ENCODE data around the gene HERC2.
"Not testable (repeated sequence)": the region's sequence is repeated elsewhere in the genome, so short reads cannot be mapped to it uniquely, and the experiment has no call there.

Gene HERC2

DNA sequence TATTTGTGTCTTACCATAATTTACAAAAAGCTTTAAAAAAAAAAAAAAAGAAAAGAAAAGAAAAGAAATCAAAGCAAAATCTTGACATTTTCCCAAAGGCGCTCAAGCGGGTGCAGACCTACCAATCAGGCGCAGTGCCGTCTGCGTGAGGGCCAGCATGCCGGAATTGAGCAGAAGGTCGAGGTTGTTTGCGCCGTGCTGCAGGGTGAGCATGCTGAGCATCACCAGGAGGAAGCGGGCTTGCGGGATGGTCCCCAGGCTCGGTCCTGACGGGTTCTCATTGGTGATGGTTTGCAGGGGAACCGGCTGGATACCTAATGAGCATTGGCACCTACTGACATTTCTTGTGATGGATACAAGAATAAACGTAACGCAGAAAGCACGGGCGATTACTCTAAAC lies 93.9 kb downstream of the HERC2 start:
- Histone ChIP-seq H4K8ac (ENCODE audit: low read depth, low read length) (no peak overlapping the region), H3K36me3 (ENCODE audit: control insufficient read depth, insufficient read depth, low read length) (no peaks in the 10 kb centered on the region), H4K5ac (ENCODE audit: low read length) (no peak overlapping the region), H2AK5ac (ENCODE audit: low read length) (no peak overlapping the region), H3K18ac (ENCODE audit: low read length) (no peak overlapping the region), H3K9ac (ENCODE audit: low read length) (no peak overlapping the region), H3K56ac (ENCODE audit: low read length) (no peak overlapping the region), H3K27me3 (ENCODE audit: insufficient read depth, low read length, poor library complexity) (no peaks in the 10 kb centered on the region), H2BK120ac (ENCODE audit: low read depth, low read length) (no peak overlapping the region), H3K79me1 (ENCODE audit: low read length) (no peaks in the 10 kb centered on the region), H3K4ac (ENCODE audit: low read depth, low read length) (no peak overlapping the region), H3K4me1 (ENCODE audit: control insufficient read depth, low read depth, low read length) (no peaks in the 10 kb centered on the region), H2BK5ac (ENCODE audit: low read length) (no peak overlapping the region), H3K4me2 (ENCODE audit: low read length) (no peak overlapping the region), H3K4me3 (ENCODE audit: low read length) (no peak overlapping the region), H3K79me2 (ENCODE audit: control insufficient read depth, insufficient read depth, low read length) (no peaks in the 10 kb centered on the region), H3K27ac (ENCODE audit: low read depth, low read length) (no peak overlapping the region), H2BK15ac (replicated peaks; ENCODE audit: low read depth) (no peak overlapping the region), H3K23ac (ENCODE audit: low read length) (no peak overlapping the region)
- no peak for DNase-seq
- no CpG with 5 or more reads among the region's 18 CpGs for WGBS (ENCODE audit: extremely low coverage, insufficient coverage, low lambda C conversion rate)

DNA sequence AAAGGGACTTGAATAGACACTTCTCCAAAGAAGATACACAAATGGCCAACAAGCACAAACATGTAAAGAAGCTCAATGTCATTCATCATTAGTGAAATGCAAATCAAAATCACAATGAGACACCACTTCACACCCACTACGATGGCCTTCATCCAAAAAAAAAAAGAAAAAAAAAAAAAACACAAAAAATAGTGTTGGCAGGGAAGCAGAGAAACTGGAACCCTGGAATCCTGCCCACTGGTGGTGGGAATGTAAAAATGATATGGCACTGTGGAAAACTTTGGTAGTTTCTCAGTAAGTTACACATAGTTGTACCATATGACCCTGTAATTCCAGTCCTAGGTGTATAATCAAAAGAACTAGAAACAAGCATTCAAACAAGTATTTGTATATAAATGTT lies 94.7 kb downstream of the HERC2 start:
- H4K8ac ChIP-seq (ENCODE audit: low read depth, low read length); H3K9ac ChIP-seq (ENCODE audit: low read length); H3K4me3 ChIP-seq (ENCODE audit: low read length); H3K4me1 ChIP-seq (ENCODE audit: control insufficient read depth, low read depth, low read length); H2AK5ac ChIP-seq (ENCODE audit: low read length); H3K4me2 ChIP-seq (ENCODE audit: low read length); H3K27ac ChIP-seq (ENCODE audit: low read depth, low read length); H3K79me1 ChIP-seq (ENCODE audit: low read length); H2BK5ac ChIP-seq (ENCODE audit: low read length); H3K23ac ChIP-seq (ENCODE audit: low read length); H3K56ac ChIP-seq (ENCODE audit: low read length); H3K36me3 ChIP-seq (ENCODE audit: control insufficient read depth, insufficient read depth, low read length); H2BK120ac ChIP-seq (ENCODE audit: low read depth, low read length); H3K79me2 ChIP-seq (ENCODE audit: control insufficient read depth, insufficient read depth, low read length); H3K18ac ChIP-seq (ENCODE audit: low read length); H3K27me3 ChIP-seq (ENCODE audit: insufficient read depth, low read length, poor library complexity); H2BK15ac ChIP-seq (replicated peaks; ENCODE audit: low read depth); H3K4ac ChIP-seq (ENCODE audit: low read depth, low read length); H4K5ac ChIP-seq (ENCODE audit: low read length): not testable (repeated sequence)
- DNase-seq, result peak; percentile 14
- no CpG with 5 or more reads among the region's 1 CpG for WGBS (ENCODE audit: extremely low coverage, insufficient coverage, low lambda C conversion rate)

DNA sequence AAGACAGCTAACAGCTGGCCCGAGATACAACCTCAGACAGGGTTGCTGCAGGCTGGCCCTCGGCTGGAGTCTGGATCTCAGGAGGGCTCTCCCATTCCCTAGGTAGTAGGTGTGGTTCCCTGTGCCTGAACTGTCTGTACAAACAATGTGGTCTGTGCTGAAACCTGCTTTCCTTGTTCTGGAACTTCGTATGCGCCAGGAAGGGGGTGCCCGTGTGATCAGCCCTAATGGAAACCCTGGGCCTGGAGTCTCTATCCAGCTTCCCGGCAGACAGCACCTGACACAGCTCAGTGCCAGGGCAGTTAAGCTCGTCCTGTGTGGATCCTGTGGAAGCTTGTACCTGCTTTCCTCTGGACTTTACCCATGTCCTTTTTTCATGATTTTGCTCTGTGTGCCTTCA lies 99.4 kb downstream of the HERC2 start:
- H3K79me1 ChIP-seq (ENCODE audit: low read length); H3K27ac ChIP-seq (ENCODE audit: low read depth, low read length); H3K18ac ChIP-seq (ENCODE audit: low read length); H3K23ac ChIP-seq (ENCODE audit: low read length); H2BK120ac ChIP-seq (ENCODE audit: low read depth, low read length); H3K27me3 ChIP-seq (ENCODE audit: insufficient read depth, low read length, poor library complexity); H2AK5ac ChIP-seq (ENCODE audit: low read length); DNase-seq; H3K36me3 ChIP-seq (ENCODE audit: control insufficient read depth, insufficient read depth, low read length); H4K8ac ChIP-seq (ENCODE audit: low read depth, low read length); H3K4ac ChIP-seq (ENCODE audit: low read depth, low read length); H4K5ac ChIP-seq (ENCODE audit: low read length); H3K56ac ChIP-seq (ENCODE audit: low read length); H3K4me1 ChIP-seq (ENCODE audit: control insufficient read depth, low read depth, low read length); H3K79me2 ChIP-seq (ENCODE audit: control insufficient read depth, insufficient read depth, low read length); H2BK15ac ChIP-seq (replicated peaks; ENCODE audit: low read depth); H2BK5ac ChIP-seq (ENCODE audit: low read length); H3K4me3 ChIP-seq (ENCODE audit: low read length); H3K9ac ChIP-seq (ENCODE audit: low read length); H3K4me2 ChIP-seq (ENCODE audit: low read length): not testable (repeated sequence)
- WGBS (ENCODE audit: extremely low coverage, insufficient coverage, low lambda C conversion rate), result no CpG with 5 or more reads among the region's 7 CpGs

DNA sequence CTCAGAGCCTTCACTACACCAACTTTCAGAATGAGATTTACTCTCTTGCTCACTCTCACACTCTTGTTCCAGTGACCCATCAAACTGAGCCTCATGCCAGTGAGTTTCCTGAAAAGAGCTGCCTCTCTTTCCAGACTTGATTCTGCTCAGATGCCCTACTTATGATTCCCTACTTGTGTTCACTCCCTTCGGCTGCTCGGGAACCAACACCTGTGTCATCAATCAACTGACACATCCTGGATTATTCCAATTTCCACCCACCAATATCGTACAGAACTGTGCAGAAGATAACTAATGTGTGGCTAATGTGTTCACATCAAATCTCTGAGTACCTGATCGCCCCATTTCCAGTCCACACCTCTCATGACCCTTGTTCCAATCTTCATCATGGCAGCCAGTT lies 100.3 kb downstream of the HERC2 start:
- H3K4me1 ChIP-seq (ENCODE audit: control insufficient read depth, low read depth, low read length); H2BK120ac ChIP-seq (ENCODE audit: low read depth, low read length); H3K36me3 ChIP-seq (ENCODE audit: control insufficient read depth, insufficient read depth, low read length); H3K23ac ChIP-seq (ENCODE audit: low read length); H2BK5ac ChIP-seq (ENCODE audit: low read length); H3K79me2 ChIP-seq (ENCODE audit: control insufficient read depth, insufficient read depth, low read length); H3K4me2 ChIP-seq (ENCODE audit: low read length); H3K27me3 ChIP-seq (ENCODE audit: insufficient read depth, low read length, poor library complexity); H4K8ac ChIP-seq (ENCODE audit: low read depth, low read length); H3K9ac ChIP-seq (ENCODE audit: low read length); H3K56ac ChIP-seq (ENCODE audit: low read length); DNase-seq; H3K79me1 ChIP-seq (ENCODE audit: low read length); H2BK15ac ChIP-seq (replicated peaks; ENCODE audit: low read depth); H3K4me3 ChIP-seq (ENCODE audit: low read length); H3K18ac ChIP-seq (ENCODE audit: low read length); H2AK5ac ChIP-seq (ENCODE audit: low read length); H3K27ac ChIP-seq (ENCODE audit: low read depth, low read length); H3K4ac ChIP-seq (ENCODE audit: low read depth, low read length); H4K5ac ChIP-seq (ENCODE audit: low read length): not testable (repeated sequence)
- no CpG with 5 or more reads among the region's 4 CpGs for WGBS (ENCODE audit: extremely low coverage, insufficient coverage, low lambda C conversion rate)

DNA sequence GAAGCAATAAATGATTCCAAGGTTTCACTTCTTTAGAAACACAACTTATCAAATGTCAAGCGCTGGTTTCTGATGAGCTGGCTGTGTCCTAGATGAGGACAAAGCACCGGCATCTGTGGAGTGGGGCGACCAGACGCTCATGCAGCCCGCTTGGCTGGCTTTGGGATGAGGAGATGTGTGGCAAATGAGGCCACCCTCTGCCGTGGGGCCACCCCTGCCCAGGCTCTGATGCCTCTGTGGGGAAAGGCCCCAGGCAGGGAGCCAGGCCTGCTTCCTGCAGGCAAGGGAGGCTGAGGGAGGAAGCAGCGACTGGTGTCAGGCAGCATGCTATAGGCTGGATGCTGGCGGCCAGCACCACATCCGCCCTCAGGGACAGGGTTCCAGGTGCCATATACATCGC lies 102.9 kb downstream of the HERC2 start:
- H2BK120ac ChIP-seq (ENCODE audit: low read depth, low read length), result no peak overlapping the region
- no peak overlapping the region for H3K18ac ChIP-seq (ENCODE audit: low read length)
- peaks cover 3% of the 10 kb centered on the region for H3K36me3 ChIP-seq (ENCODE audit: control insufficient read depth, insufficient read depth, low read length)
- no CpG with 5 or more reads among the region's 10 CpGs for WGBS (ENCODE audit: extremely low coverage, insufficient coverage, low lambda C conversion rate)
- H3K4ac ChIP-seq (ENCODE audit: low read depth, low read length), result no peak overlapping the region
- H3K27ac ChIP-seq (ENCODE audit: low read depth, low read length), result no peak overlapping the region
- H2BK5ac ChIP-seq (ENCODE audit: low read length), result no peak overlapping the region
- no peak overlapping the region for H3K4me3 ChIP-seq (ENCODE audit: low read length)
- H4K8ac ChIP-seq (ENCODE audit: low read depth, low read length), result no peak overlapping the region
- no peak for DNase-seq
- no peaks in the 10 kb centered on the region for H3K79me2 ChIP-seq (ENCODE audit: control insufficient read depth, insufficient read depth, low read length)
- no peak overlapping the region for H2BK15ac ChIP-seq (replicated peaks; ENCODE audit: low read depth)
- no peak overlapping the region for H3K4me2 ChIP-seq (ENCODE audit: low read length)
- H3K4me1 ChIP-seq (ENCODE audit: control insufficient read depth, low read depth, low read length), result no peaks in the 10 kb centered on the region
- no peak overlapping the region for H4K5ac ChIP-seq (ENCODE audit: low read length)
- no peaks in the 10 kb centered on the region for H3K79me1 ChIP-seq (ENCODE audit: low read length)
- H2AK5ac ChIP-seq (ENCODE audit: low read length), result no peak overlapping the region
- H3K56ac ChIP-seq (ENCODE audit: low read length), result no peak overlapping the region
- no peak overlapping the region for H3K9ac ChIP-seq (ENCODE audit: low read length)
- H3K27me3 ChIP-seq (ENCODE audit: insufficient read depth, low read length, poor library complexity), result no peaks in the 10 kb centered on the region
- H3K23ac ChIP-seq (ENCODE audit: low read length), result no peak overlapping the region

DNA sequence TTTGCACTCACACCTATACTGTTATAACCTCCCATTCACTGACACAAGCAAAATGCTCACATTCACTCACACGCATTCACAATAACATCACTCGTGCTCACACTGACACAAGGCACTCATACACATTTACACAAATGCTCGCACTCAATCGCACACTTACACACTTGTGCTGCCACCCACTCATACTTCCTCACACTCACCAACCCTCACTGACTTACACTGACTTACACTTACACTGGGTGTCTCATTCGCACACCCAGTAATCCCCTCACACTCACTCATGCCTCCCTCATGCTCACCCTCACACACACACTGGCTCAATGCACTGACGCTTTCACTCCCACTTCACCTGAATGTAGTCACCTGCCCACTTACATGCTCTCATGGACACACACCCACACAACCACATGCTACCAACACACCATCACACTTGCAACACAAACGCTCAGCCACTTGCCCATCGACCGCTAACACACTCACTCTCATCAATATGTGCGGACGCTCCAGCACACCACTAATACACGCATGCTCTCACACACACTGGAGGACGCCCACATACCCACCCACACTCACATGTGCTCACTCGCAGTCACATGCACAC lies 104.9 kb downstream of the HERC2 start:
- H3K23ac ChIP-seq (ENCODE audit: low read length); H2BK5ac ChIP-seq (ENCODE audit: low read length); H3K4me3 ChIP-seq (ENCODE audit: low read length); H2BK15ac ChIP-seq (replicated peaks; ENCODE audit: low read depth); H3K9ac ChIP-seq (ENCODE audit: low read length); H3K27ac ChIP-seq (ENCODE audit: low read depth, low read length); H2AK5ac ChIP-seq (ENCODE audit: low read length); H3K56ac ChIP-seq (ENCODE audit: low read length); H3K79me1 ChIP-seq (ENCODE audit: low read length); H3K79me2 ChIP-seq (ENCODE audit: control insufficient read depth, insufficient read depth, low read length); H3K4ac ChIP-seq (ENCODE audit: low read depth, low read length); H3K4me1 ChIP-seq (ENCODE audit: control insufficient read depth, low read depth, low read length); H3K27me3 ChIP-seq (ENCODE audit: insufficient read depth, low read length, poor library complexity); H2BK120ac ChIP-seq (ENCODE audit: low read depth, low read length); H4K8ac ChIP-seq (ENCODE audit: low read depth, low read length); DNase-seq; H4K5ac ChIP-seq (ENCODE audit: low read length); H3K4me2 ChIP-seq (ENCODE audit: low read length); H3K36me3 ChIP-seq (ENCODE audit: control insufficient read depth, insufficient read depth, low read length); H3K18ac ChIP-seq (ENCODE audit: low read length): not testable (repeated sequence)
- no CpG with 5 or more reads among the region's 14 CpGs for WGBS (ENCODE audit: extremely low coverage, insufficient coverage, low lambda C conversion rate)
